GM21619 (cell line): Measurements from ENCODE around the gene TAS1R2.

Source experiments
- ATAC-seq: cut with Tn5 transposase; IDR thresholded peaks from one replicate; pipeline ENCODE4 v1.9.1; 2021; ENCODE audit not compliant: unreplicated experiment

TAS1R2 gene

GRCh38 chr1:18823438-18823837 is 36.0 kb downstream of the TAS1R2 start:
- ATAC-seq, result no peak

GRCh38 chr1:18820791-18821641 is 38.4 kb downstream of the TAS1R2 start:
- ATAC-seq, result no peak

DNA sequence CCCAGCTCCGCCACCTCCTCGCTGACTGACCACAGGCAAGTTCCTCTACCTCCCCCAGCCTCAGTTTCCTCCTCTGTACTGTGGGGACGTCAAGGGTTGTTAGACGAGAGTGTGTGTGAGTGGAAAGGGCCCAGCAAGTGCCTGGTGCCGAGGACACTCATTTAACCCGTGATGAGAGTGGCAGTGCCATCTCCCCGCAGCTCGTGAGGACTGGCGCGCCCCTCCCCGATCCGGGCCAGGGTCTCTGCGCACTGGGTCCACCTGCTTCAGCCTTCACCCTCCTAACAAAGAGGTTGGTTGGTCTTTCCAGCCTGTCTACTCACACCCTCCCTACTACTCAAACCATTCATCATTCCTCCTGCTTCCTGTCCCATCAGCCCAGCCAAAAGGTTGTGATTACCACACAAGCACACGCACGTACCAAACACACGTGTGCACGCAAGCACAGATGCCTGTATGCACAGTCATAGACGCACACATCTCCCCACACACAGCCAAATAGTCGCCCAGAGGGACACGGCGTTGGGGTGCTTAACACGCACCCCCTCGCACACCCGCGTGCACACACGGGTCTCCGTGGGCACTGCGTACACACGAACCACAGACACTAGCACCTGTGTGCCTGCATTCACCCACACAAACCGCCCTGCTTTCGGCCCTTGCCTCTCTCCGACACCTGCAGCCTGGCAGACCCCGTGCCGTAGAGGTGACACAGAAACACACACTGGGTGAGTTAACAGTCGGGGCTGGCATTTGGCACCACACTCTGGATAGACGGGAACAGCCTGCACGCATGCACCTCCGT is 39.3 kb downstream of the TAS1R2 start:
- no peak for ATAC-seq

- no peak for ATAC-seq
These were observed 40.3 kb downstream of the TAS1R2 start for GRCh38 chr1:18819203-18819602.

GRCh38 chr1:18817795-18818435 is 41.5 kb downstream of the TAS1R2 start:
- ATAC-seq, result no peak

- no peak for ATAC-seq
These were observed 42.1 kb downstream of the TAS1R2 start for GRCh38 chr1:18817316-18817715.

- ATAC-seq, result no peak
These were observed 42.7 kb downstream of the TAS1R2 start for GRCh38 chr1:18816808-18817207.

DNA sequence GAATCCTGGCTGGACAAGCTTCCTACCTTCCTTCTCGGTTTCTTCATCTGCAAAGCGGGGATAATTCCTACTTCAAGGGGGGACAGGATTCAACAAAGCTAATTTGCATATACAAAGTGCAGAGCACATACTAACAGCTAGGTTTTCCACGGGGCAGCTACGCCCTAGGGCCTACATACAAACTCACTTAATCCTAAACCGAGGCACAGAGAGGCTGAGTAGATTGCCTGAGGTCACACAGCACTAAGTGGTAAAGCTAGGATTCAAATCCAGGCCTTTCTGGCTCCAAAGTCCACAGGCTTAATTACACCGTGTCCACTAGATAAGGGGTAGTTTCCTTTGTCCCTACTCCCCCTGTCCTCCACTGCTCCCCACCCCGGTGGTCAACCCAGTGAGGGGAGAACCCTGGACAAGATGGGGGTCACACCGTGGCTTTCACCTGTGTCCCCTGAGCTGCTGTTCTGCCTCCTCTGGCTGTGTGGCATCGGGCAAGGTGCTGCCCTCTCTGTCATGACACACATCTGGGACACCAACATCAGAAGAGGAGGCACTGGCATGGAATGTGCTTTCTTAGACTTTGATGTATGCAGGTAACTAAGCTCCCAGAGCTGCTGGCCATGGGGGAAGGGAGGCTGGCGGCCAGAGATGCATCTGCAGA is 44.5 kb downstream of the TAS1R2 start:
- no peak for ATAC-seq

DNA sequence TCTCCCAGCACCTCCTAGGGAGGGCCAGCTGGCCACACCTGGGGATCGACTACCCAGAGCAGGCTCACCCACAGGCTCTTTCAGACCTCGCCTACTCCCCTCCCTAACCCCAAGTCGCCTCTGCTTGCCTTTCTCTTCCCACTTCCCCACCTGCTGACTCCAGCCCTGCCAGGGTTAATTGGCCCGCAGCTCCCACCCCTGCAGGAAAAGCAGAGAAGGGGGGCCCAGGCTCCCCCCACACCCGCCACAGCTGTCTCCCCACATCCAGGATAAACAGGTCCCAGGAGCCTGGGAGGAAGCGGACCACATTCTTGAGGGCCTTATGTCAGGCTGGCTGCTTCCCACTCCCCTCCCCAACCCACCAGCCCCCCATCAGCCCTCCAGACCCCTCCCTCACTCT is 45.0 kb downstream of the TAS1R2 start:
- ATAC-seq, result no peak

DNA sequence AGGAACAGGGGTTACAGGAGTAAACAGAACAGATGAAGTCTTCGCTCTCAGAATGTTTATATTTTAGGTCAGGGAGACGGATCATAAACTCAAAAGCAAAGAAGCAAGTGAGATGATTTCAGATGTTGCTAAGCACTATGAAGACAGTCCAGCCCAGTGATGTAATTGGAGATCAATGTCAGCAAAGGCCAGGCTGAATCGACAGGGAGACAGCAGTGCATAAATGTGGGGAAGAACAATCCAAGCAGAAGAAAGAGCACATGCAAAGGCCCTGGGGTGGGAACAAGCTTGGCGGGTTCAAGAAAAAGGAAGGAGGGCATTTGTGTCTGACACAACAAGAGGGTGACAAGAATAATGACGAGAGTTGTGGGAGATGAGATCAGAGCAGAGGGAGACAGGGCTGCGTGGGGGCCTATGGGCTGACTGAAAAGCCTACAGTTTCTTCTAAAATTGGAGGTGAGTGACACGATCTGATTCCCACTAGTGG is 47.0 kb downstream of the TAS1R2 start:
- no peak for ATAC-seq

GRCh38 chr1:18811733-18812452 is 47.6 kb downstream of the TAS1R2 start:
- no peak for ATAC-seq

GRCh38 chr1:18809953-18810899 is 49.2 kb downstream of the TAS1R2 start:
- ATAC-seq, result no peak

DNA sequence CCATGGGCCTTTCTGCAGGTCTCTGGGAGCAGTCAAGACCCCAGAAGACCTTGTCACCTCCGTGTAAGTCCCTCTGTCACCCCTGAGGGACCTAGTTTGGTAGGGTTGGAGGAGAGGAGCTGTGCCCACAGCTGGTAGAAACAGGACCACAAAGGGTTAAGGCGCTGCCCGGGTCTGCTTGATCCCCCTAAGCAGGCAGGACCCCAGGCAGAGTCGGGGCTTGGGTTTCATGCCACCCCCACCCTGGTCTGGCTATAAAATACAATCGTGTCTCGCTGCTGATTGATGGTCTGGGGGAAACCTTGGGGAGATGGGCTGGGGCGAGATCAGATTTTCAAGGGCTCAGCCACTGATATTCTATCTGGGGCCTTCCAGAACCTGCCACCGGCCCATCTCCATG is 50.9 kb downstream of the TAS1R2 start:
- no peak for ATAC-seq

DNA sequence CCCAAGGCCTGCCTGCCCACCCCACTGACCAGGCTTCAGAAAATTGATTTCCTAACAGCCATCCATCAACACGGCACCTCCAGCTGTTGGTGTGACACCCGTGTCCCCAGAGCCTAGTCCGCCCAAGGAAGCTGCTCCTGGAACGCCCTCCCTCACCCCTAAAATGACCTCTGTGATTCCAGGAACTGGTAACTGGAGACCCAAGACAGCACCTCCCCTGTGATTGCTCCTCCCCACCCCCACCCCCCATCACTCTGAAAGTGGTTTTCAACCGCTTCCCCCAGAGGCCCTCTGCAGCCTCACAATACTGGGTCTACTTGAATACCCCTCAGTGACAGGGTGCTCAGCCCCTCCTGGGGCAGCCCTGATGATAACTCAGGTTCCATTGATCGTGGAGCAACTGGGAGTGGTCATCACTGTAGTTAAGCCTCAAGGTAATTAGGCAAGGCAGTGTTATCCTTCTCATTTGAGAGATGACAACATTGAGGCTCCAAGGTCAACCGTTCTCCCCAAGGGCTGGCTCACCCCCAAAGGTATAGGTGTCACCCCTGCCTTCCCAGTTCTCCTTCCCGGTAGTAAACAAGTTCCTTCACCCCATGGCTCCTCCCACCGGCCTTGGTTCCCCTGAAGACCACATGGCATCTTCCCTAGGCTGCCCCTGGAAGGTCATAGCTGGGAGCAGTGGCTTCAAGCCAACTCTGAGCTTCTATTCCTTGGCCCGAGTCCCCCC is 52.0 kb downstream of the TAS1R2 start:
- no peak for ATAC-seq

GRCh38 chr1:18805925-18806849 is 53.3 kb downstream of the TAS1R2 start:
- no peak for ATAC-seq

DNA sequence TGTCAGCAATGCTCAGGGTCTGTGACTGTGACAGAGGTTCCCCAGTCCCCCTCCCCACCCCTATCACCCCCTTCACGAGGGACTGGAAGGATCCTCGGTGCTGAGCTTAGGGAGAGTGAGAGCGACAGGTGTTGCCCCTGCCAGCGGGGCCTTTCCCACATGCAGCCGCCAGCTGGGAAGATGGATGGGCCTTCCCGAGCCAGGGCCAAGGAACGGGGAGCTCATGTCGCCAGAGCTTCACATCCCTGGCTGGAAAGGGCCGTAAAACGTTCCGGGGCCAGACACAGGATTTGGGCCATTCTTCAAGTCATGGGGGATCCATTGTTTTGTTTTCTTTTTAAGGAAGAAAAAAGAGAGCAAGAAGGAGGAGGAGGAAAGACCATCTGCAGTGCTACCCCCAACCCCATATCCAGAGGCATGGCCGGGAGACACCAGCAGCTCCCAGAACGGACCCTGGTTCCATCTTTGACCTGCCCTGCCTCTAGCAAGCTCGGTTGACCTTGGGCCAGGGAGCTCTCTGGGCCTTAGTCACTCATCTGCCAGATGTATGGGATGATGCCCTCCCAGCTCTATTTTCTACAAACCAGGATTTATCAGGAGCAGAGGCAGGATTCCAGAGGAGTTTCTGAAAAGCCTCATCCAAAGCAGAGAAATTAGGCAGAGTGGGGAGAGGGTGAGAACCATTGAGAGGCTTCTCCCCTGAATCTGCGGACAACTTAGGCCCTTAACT is 54.1 kb downstream of the TAS1R2 start:
- no peak for ATAC-seq

DNA sequence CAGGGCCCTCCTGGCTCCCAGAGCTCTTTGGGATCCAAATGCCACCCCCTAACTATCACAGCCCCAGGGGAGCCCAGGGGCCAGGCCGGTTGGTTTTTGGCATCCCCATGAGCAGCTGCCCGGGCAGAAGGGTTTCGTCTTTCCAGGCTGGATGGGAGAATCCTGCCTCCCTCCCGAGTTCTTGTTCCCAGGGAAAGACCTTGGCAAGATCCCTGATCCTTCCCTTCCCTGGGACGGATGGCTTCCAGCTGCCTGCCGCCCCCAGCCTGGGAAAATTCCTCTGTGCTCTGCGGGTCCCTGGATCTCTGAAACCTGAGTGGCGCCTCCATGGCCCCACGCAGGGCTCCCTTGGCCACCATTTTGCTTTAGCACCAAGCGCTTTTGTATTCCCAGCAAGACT is 55.6 kb downstream of the TAS1R2 start:
- no peak for ATAC-seq
